ENCODE measurements around the gene CYP3A5.

- TF ChIP-seq CTCF (IDR thresholded peaks at IDR 0.05): no peak
- TF ChIP-seq ZFX (IDR thresholded peaks at IDR 0.05; ENCODE audit: borderline replicate concordance): no peak
These were observed 780 bp downstream of the CYP3A5 start for GRCh38 chr7:99679032-99679399.

Measured in 22Rv1 (cell line).